IMR-90 (cell line): Measurements from ENCODE around the gene MEGF8. TPM values are rescaled to one million over a fixed set of nuclear protein-coding genes. Genes with fewer than 3 reads are reported as not detected.

Source experiments
- ATAC-seq: fragments of 200-7000 bp; cut with Tn5 transposase; 2 replicates; pipeline ENCODE4 v1.9.1; 2020; ENCODE audit warnings: low read depth, mild to moderate bottlenecking, moderate library complexity
- BruUV-seq: library from RNA; stranded (reverse); fragments of 400-500 nt; replicated peaks from 2 replicates; lab custom pipeline; 2021; lab: Mats Ljungman, UMichigan
- CTCF ChIA-PET: fragments of 300-600 bp; formaldehyde crosslinking; extraction: SDS; loops from one replicate; lab custom pipeline; 2021; ENCODE audit warnings: antibody characterized with exemption; lab: Yijun Ruan, JAX
- POLR2A ChIA-PET: fragments of 300-600 bp; sonication (Branson Sonifier 250); formaldehyde crosslinking; loops from one replicate; lab custom pipeline; 2022; ENCODE audit warnings: antibody characterized with exemption; ENCODE audit not compliant: unreplicated experiment; lab: Charles Lee
- DNase-seq: peaks from one replicate; pipeline ENCODE4 v3.0.0; 2013
- H2AFZ ChIP-seq: replicated peaks from 2 replicates; pipeline ENCODE3; 2013; ENCODE audit warnings: low read length, mild to moderate bottlenecking; ENCODE audit not compliant: poor library complexity
- H2AK5ac ChIP-seq: 2 replicates; pipeline ENCODE4 v1.6.1; 2013; ENCODE audit warnings: low read depth, low read length, inconsistent platforms
- H2AK9ac ChIP-seq: replicated peaks from 2 replicates; pipeline ENCODE3; 2013; ENCODE audit warnings: mild to moderate bottlenecking, low read depth, low read length, moderate library complexity; ENCODE audit not compliant: poor library complexity
- H2BK120ac ChIP-seq: 2 replicates; pipeline ENCODE4 v1.6.1; 2013; ENCODE audit warnings: low read depth, low read length, inconsistent platforms
- H2BK15ac ChIP-seq: 3 replicates; pipeline ENCODE4 v1.6.1; 2013; ENCODE audit warnings: low read depth, low read length, inconsistent platforms
- H2BK20ac ChIP-seq: 2 replicates; pipeline ENCODE4 v1.6.1; 2013; ENCODE audit warnings: low read depth, mild to moderate bottlenecking, inconsistent platforms, low read length, moderate library complexity
- H2BK5ac ChIP-seq: 2 replicates; pipeline ENCODE4 v1.6.1; 2013; ENCODE audit warnings: mild to moderate bottlenecking, low read depth, low read length, inconsistent platforms; ENCODE audit not compliant: poor library complexity, severe bottlenecking
- H3K14ac ChIP-seq: replicated peaks from 2 replicates; pipeline ENCODE4 v1.6.1; 2013; ENCODE audit warnings: low read depth, low read length, inconsistent platforms
- H3K18ac ChIP-seq: 2 replicates; pipeline ENCODE4 v1.6.1; 2013; ENCODE audit warnings: low read depth, low read length, control low read depth
- H3K23ac ChIP-seq: 2 replicates; pipeline ENCODE4 v1.6.1; 2013; ENCODE audit warnings: low read depth, low read length, inconsistent platforms
- H3K27ac ChIP-seq: 2 replicates; pipeline ENCODE4 v1.5.1; 2013; ENCODE audit warnings: mild to moderate bottlenecking, control low read depth, low read length; ENCODE audit not compliant: insufficient read depth
- H3K27me3 ChIP-seq: 2 replicates; pipeline ENCODE4 v1.6.1; 2013; ENCODE audit warnings: low read length; ENCODE audit not compliant: control insufficient read depth, insufficient read depth
- H3K36me3 ChIP-seq: 2 replicates; pipeline ENCODE4 v1.6.1; 2013; ENCODE audit warnings: low read length, mixed read lengths; ENCODE audit not compliant: control insufficient read depth, insufficient read depth
- H3K4ac ChIP-seq: 2 replicates; pipeline ENCODE4 v1.6.1; 2013; ENCODE audit warnings: low read depth, low read length, inconsistent platforms
- H3K4me1 ChIP-seq: 2 replicates; pipeline ENCODE4 v1.6.1; 2013; ENCODE audit warnings: low read length, mixed read lengths; ENCODE audit not compliant: control insufficient read depth, insufficient read depth
- H3K4me2 ChIP-seq: 2 replicates; pipeline ENCODE4 v1.6.1; 2013; ENCODE audit warnings: low read depth, mild to moderate bottlenecking, control low read depth, low read length, moderate library complexity
- H3K4me3 ChIP-seq: 2 replicates; pipeline ENCODE4 v1.5.1; 2013; ENCODE audit warnings: low read depth, mild to moderate bottlenecking, control low read depth, low read length, moderate library complexity; ENCODE audit not compliant: insufficient read depth
- H3K56ac ChIP-seq: 2 replicates; pipeline ENCODE4 v1.6.1; 2013; ENCODE audit warnings: low read length, inconsistent platforms; ENCODE audit not compliant: insufficient read depth; ENCODE audit errors: extremely low read depth
- H3K79me1 ChIP-seq, 2 experiments: 2 replicates each; pipeline ENCODE4 v1.6.1; 2013; ENCODE audit warnings: low read length in 2 of 2, inconsistent platforms in 1 of 2, low read depth in 1 of 2
- H3K9ac ChIP-seq: 2 replicates; pipeline ENCODE4 v1.6.1; 2013; ENCODE audit warnings: low read depth, low read length, control low read depth
- H3K9me1 ChIP-seq: 2 replicates; pipeline ENCODE4 v1.6.1; 2013; ENCODE audit warnings: low read length, inconsistent platforms; ENCODE audit not compliant: insufficient read depth
- H3K9me3 ChIP-seq: 2 replicates; pipeline ENCODE4 v1.6.1; 2013; ENCODE audit warnings: low read length; ENCODE audit not compliant: control insufficient read depth, insufficient read depth
- H4K20me1 ChIP-seq: 2 replicates; pipeline ENCODE4 v1.6.1; 2013; ENCODE audit warnings: low read length, inconsistent platforms; ENCODE audit not compliant: insufficient read depth
- H4K5ac ChIP-seq: 2 replicates; pipeline ENCODE4 v1.6.1; 2013; ENCODE audit warnings: mild to moderate bottlenecking, low read depth, low read length, control low read depth
- H4K8ac ChIP-seq, 2 experiments: 2 replicates each; pipeline ENCODE4 v1.6.1; 2013; ENCODE audit warnings: low read depth in 2 of 2, low read length in 2 of 2, control low read depth in 1 of 2, inconsistent platforms in 1 of 2
- H4K91ac ChIP-seq: 2 replicates; pipeline ENCODE4 v1.6.1; 2013; ENCODE audit warnings: low read depth, low read length, inconsistent platforms; ENCODE audit not compliant: insufficient read depth
- CEBPB ChIP-seq: IDR thresholded peaks from 2 replicates; pipeline ENCODE4 v1.6.1; 2012; ENCODE audit warnings: low read depth, low read length, improper control_type of control experiment
- ELK1 ChIP-seq: fragments of 150-350 bp; IDR thresholded peaks from 2 replicates; pipeline ENCODE4 v1.6.1; 2016; ENCODE audit warnings: low read depth, mild to moderate bottlenecking, low read length, moderate library complexity, borderline replicate concordance
- FOS ChIP-seq: fragments of 150-350 bp; IDR thresholded peaks from 2 replicates; pipeline ENCODE4 v1.6.1; 2016; ENCODE audit warnings: low read depth, low read length
- MAFK ChIP-seq: IDR thresholded peaks from 2 replicates; pipeline ENCODE4 v1.6.1; 2012; ENCODE audit warnings: low read depth, low read length, improper control_type of control experiment
- RFX5 ChIP-seq: IDR thresholded peaks from 2 replicates; pipeline ENCODE4 v1.8.0; 2012; ENCODE audit warnings: low read depth, mild to moderate bottlenecking, low read length, moderate library complexity
- USF2 ChIP-seq: fragments of 150-350 bp; IDR thresholded peaks from 2 replicates; pipeline ENCODE4 v1.6.1; 2017; ENCODE audit warnings: mild to moderate bottlenecking, antibody characterized with exemption, low read length, low read depth
- WGBS, 2 experiments: methylation state at CpG; one replicate each; pipeline versions ENCODE4 v1.1.5 to v1.1.7; 2013; ENCODE audit warnings: missing lambda C conversion rate in 2 of 2; ENCODE audit not compliant: insufficient read length in 1 of 2; ENCODE audit errors: extremely low coverage in 2 of 2; 5-methylcytosine and 5-hydroxymethylcytosine counted together
- dilution Hi-C: fragments of 300-500 bp; cut with HindIII; formaldehyde crosslinking; loops from one replicate; pipeline ENCODE4 v1.14.3; 2018; ENCODE audit warnings: low sequenced_read_pairs; ENCODE audit not compliant: unreplicated experiment
- in situ Hi-C: fragments of 300-500 bp; cut with MboI; formaldehyde crosslinking; loops from 3 replicates; pipeline ENCODE4 v1.14.3; 2019; ENCODE audit warnings: low sequenced_read_pairs, inconsistent platforms, mixed read lengths
- intact Hi-C: fragments of 100-400 bp; cut with micrococcal nuclease; formaldehyde crosslinking; loops from 2 replicates; pipeline ENCODE4 v1.10.0; 2022
- polyA plus RNA-seq, 3 experiments: library from polyadenylated mRNA; depleted of rRNA; stranded (reverse); fragments of >200 nt; gene quantifications; 2 replicates each; pipeline ENCODE4 v1.2.3, GENCODE V29; 2012; ENCODE audit warnings: low replicate concordance in 1 of 3
- total RNA-seq: library from RNA; depleted of rRNA; stranded (reverse); fragments of >200 nt; gene quantifications from 2 replicates; pipeline ENCODE4 v1.2.3, GENCODE V29; 2012

Gene MEGF8
- total and polyA plus RNA-seq, 2 of the 4 experiments (the other 2 are of a cell fraction), result 2.3 to 12.5 TPM

- H4K20me1 ChIP-seq, result no peaks in the 10 kb centered on the region
- no peak overlapping the region for H3K18ac ChIP-seq
- H3K9ac ChIP-seq, result no peak overlapping the region
- 75% methylated on average over 10 of the region's 22 CpGs; no CpG with 5 or more reads in 1 of the 2 experiments for WGBS, 2 experiments
- no peak overlapping the region for H3K4me3 ChIP-seq
- in situ Hi-C loops, result no loop called here
- H3K4me1 ChIP-seq, result peaks cover 7% of the 10 kb centered on the region
- dilution Hi-C loops, result no loop called here
- no peak overlapping the region for H3K56ac ChIP-seq
- no peak for TF ChIP-seq ELK1
- no peak for TF ChIP-seq RFX5
- no peak for TF ChIP-seq MAFK
- no peak for TF ChIP-seq USF2
- no peak for TF ChIP-seq FOS
- TF ChIP-seq CEBPB, result no peak
- no peaks in the 10 kb centered on the region for H3K9me3 ChIP-seq
- H2BK15ac ChIP-seq, result no peak overlapping the region
- no peak overlapping the region for H2AK9ac ChIP-seq
- ATAC-seq (no peak), DNase-seq (no peak)
- no peak overlapping the region for H3K14ac ChIP-seq
- H3K36me3 ChIP-seq, result no peaks in the 10 kb centered on the region
- no peak overlapping the region for H2AK5ac ChIP-seq
- POLR2A ChIA-PET, result no interaction called here
- no peak overlapping the region for H2BK5ac ChIP-seq
- no TSS peak for BruUV-seq
- peaks cover 5% of the 10 kb centered on the region for H3K27me3 ChIP-seq
- no peak overlapping the region for H4K91ac ChIP-seq
- H2BK20ac ChIP-seq, result no peak overlapping the region
- no peak overlapping the region for H4K8ac ChIP-seq
- intact Hi-C loops, result no loop called here
- peaks cover 1 to 12% of the 10 kb centered on the region in 2 experiments; a peak in 2 of 4 replicates for H3K79me1 ChIP-seq
- H3K4ac ChIP-seq, result no peak overlapping the region
- peaks cover 10% of the 10 kb centered on the region; the same call in 1 of the 2 replicates for H3K9me1 ChIP-seq
- H4K5ac ChIP-seq, result no peak overlapping the region
- H2AFZ ChIP-seq, result no peak overlapping the region
- no peak overlapping the region for H3K23ac ChIP-seq
- no peak overlapping the region for H3K4me2 ChIP-seq
- H3K27ac ChIP-seq, result no peak overlapping the region
- CTCF ChIA-PET, result no interaction called here
- H2BK120ac ChIP-seq, result no peak overlapping the region
These were observed 18.8 kb upstream of the MEGF8 start for GRCh38 chr19:42306646-42307045.
